SJCRH30 (cell line): ENCODE measurements around the gene CBY3. TPM values are rescaled to one million over a fixed set of nuclear protein-coding genes. Genes with fewer than 3 reads are reported as not detected.
A peak's percentile ranks its signal among the peaks of the same experiment; 100 is the strongest.
"Not testable (repeated sequence)": the region's sequence is repeated elsewhere in the genome, so short reads cannot be mapped to it uniquely, and the experiment has no call there.

ENCODE experiments used
- DNase-seq, 2 experiments: peaks; one replicate each; pipeline ENCODE4 v3.0.0-alpha.2; 2015 to 2020
- H3K27ac ChIP-seq: fragments of 250-450 bp; sonication (Bioruptor Pico); 2 replicates; pipeline ENCODE4 v1.5.1; 2020; ENCODE audit warnings: mild to moderate bottlenecking, moderate library complexity
- H3K27me3 ChIP-seq: fragments of 250-450 bp; sonication (Bioruptor Pico); 2 replicates; pipeline ENCODE4 v1.5.1; 2020; ENCODE audit warnings: mild to moderate bottlenecking, moderate library complexity
- H3K36me3 ChIP-seq: fragments of 250-450 bp; sonication (Bioruptor Pico); 2 replicates; pipeline ENCODE4 v1.5.1; 2020; ENCODE audit warnings: mild to moderate bottlenecking, moderate library complexity
- H3K4me1 ChIP-seq: fragments of 250-450 bp; sonication (Bioruptor Pico); 2 replicates; pipeline ENCODE4 v1.5.1; 2020; ENCODE audit warnings: mild to moderate bottlenecking, moderate library complexity
- H3K4me3 ChIP-seq: fragments of 250-450 bp; sonication (Bioruptor Pico); 2 replicates; pipeline ENCODE4 v1.5.1; 2020; ENCODE audit warnings: mild to moderate bottlenecking, moderate library complexity
- H3K9me3 ChIP-seq: fragments of 250-450 bp; sonication (Bioruptor Pico); replicated peaks from 2 replicates; pipeline ENCODE4 v1.5.1; 2020; ENCODE audit warnings: mild to moderate bottlenecking, moderate library complexity
- total RNA-seq: library from RNA; depleted of rRNA; stranded (reverse); fragments of >200 nt; shearing (Covaris generic); gene quantifications from 2 replicates; pipeline ENCODE4 v1.2.3, GENCODE V29; 2014; rRNA removed

The CBY3 gene
- not detected in 2 replicates for total RNA-seq

- Histone ChIP-seq H3K4me1 (no peaks in the 10 kb centered on the region; the same call in 1 of the 2 replicates), H3K9me3 (no peaks in the 10 kb centered on the region), H3K36me3 (no peaks in the 10 kb centered on the region), H3K4me3 (no peak within 1 kb of the TSS), H3K27me3 (no peaks in the 10 kb centered on the region), H3K27ac (no peak within 1 kb of the TSS)
- DNase-seq, result no peak
Measured at GRCh38 chr5:179680780-179681401, at the start of gene CBY3. CBY3 (minus strand) TSS chr5:179681034; CDS start chr5:179680918, 116 bp downstream.

GRCh38 chr5:179730356-179730755 lies 49.5 kb upstream of the CBY3 start:
- Histone ChIP-seq H3K9me3 (no peaks in the 10 kb centered on the region), H3K4me1 (peaks cover 6% of the 10 kb centered on the region; the same call in 1 of the 2 replicates), H3K4me3 (no peak overlapping the region), H3K27me3 (no peaks in the 10 kb centered on the region), H3K36me3 (peaks cover 56% of the 10 kb centered on the region), H3K27ac (no peak overlapping the region)
- DNase-seq, result no peak

GRCh38 chr5:179729727-179730126 lies 48.9 kb upstream of the CBY3 start:
- DNase-seq, result no peak
- H3K27ac ChIP-seq, result no peak overlapping the region
- no peaks in the 10 kb centered on the region for H3K27me3 ChIP-seq
- H3K36me3 ChIP-seq, result peaks cover 56% of the 10 kb centered on the region
- peaks cover 6% of the 10 kb centered on the region; the same call in 1 of the 2 replicates for H3K4me1 ChIP-seq
- no peaks in the 10 kb centered on the region for H3K9me3 ChIP-seq
- no peak overlapping the region for H3K4me3 ChIP-seq

- Histone ChIP-seq H3K4me1 (peaks cover 5% of the 10 kb centered on the region; the same call in 1 of the 2 replicates), H3K27me3 (no peaks in the 10 kb centered on the region), H3K36me3 (peaks cover 60% of the 10 kb centered on the region), H3K9me3 (no peaks in the 10 kb centered on the region), H3K27ac (no peak overlapping the region), H3K4me3 (no peak overlapping the region)
- DNase-seq, result no peak
Measured at GRCh38 chr5:179729303-179729702, 48.5 kb upstream of the CBY3 start.

- no peak for DNase-seq
- H3K4me1 ChIP-seq, result no peaks in the 10 kb centered on the region
- H3K36me3 ChIP-seq, result peaks cover 80% of the 10 kb centered on the region
- H3K4me3 ChIP-seq, result no peak overlapping the region
- H3K27ac ChIP-seq, result no peak overlapping the region
- H3K9me3 ChIP-seq, result no peaks in the 10 kb centered on the region
- no peaks in the 10 kb centered on the region for H3K27me3 ChIP-seq
Measured at GRCh38 chr5:179727106-179727505, 46.3 kb upstream of the CBY3 start.

- no peaks in the 10 kb centered on the region for H3K4me1 ChIP-seq
- H3K27ac ChIP-seq, result no peak overlapping the region
- no peaks in the 10 kb centered on the region for H3K27me3 ChIP-seq
- H3K36me3 ChIP-seq, result peaks cover 99% of the 10 kb centered on the region
- H3K9me3 ChIP-seq, result no peaks in the 10 kb centered on the region
- no peak for DNase-seq
- H3K4me3 ChIP-seq, result no peak overlapping the region
Measured at GRCh38 chr5:179724163-179724562, 43.3 kb upstream of the CBY3 start.

GRCh38 chr5:179720222-179720621 lies 39.4 kb upstream of the CBY3 start:
- no peak for DNase-seq
- H3K27ac ChIP-seq, result no peak overlapping the region
- peaks cover 97% of the 10 kb centered on the region for H3K36me3 ChIP-seq
- H3K9me3 ChIP-seq, result no peaks in the 10 kb centered on the region
- H3K4me1 ChIP-seq, result no peaks in the 10 kb centered on the region
- no peaks in the 10 kb centered on the region for H3K27me3 ChIP-seq
- H3K4me3 ChIP-seq, result no peak overlapping the region

GRCh38 chr5:179716286-179716685 lies 35.5 kb upstream of the CBY3 start:
- Histone ChIP-seq H3K4me1 (no peaks in the 10 kb centered on the region), H3K9me3 (no peaks in the 10 kb centered on the region), H3K27ac (no peak overlapping the region), H3K36me3 (peaks cover 92% of the 10 kb centered on the region), H3K4me3 (no peak overlapping the region), H3K27me3 (no peaks in the 10 kb centered on the region)
- no peak for DNase-seq

- Histone ChIP-seq H3K9me3 (no peaks in the 10 kb centered on the region), H3K36me3 (peaks cover 30% of the 10 kb centered on the region), H3K27me3 (no peaks in the 10 kb centered on the region), H3K4me3 (peak overlapping the region; percentile 90), H3K27ac (no peak overlapping the region), H3K4me1 (no peaks in the 10 kb centered on the region)
- no peak for DNase-seq
Measured at GRCh38 chr5:179700401-179700918, 19.6 kb upstream of the CBY3 start.

- peak; percentile 20 to 37 for DNase-seq
- Histone ChIP-seq H3K27me3 (no peaks in the 10 kb centered on the region), H3K4me3 (peak overlapping the region; percentile 90), H3K4me1 (no peaks in the 10 kb centered on the region), H3K27ac (peak overlapping the region; percentile 86), H3K9me3 (no peaks in the 10 kb centered on the region), H3K36me3 (peaks cover 24% of the 10 kb centered on the region)
Measured at GRCh38 chr5:179699616-179700237, 18.9 kb upstream of the CBY3 start.

- DNase-seq, result no peak
- H3K27me3 ChIP-seq, result no peaks in the 10 kb centered on the region
Measured at GRCh38 chr5:179698935-179699615, 18.2 kb upstream of the CBY3 start, which contains the start of gene CANX. CANX (plus strand) TSS chr5:179698967; CDS start chr5:179705682, 6,715 bp downstream.

GRCh38 chr5:179697993-179698934 lies 17.4 kb upstream of the CBY3 start:
- Histone ChIP-seq H3K36me3 (peaks cover 12% of the 10 kb centered on the region; the same call in 1 of the 2 replicates), H3K27ac (peak overlapping the region; percentile 88), H3K9me3 (no peaks in the 10 kb centered on the region), H3K27me3 (no peaks in the 10 kb centered on the region), H3K4me3 (peak overlapping the region; percentile 90), H3K4me1 (no peaks in the 10 kb centered on the region)
- peak; percentile 99 for DNase-seq

More at GRCh38 chr5:179698935-179699615, 18.2 kb upstream of the CBY3 start, which contains the start of gene CANX:
- H3K27ac ChIP-seq, result peak within 1 kb of the TSS; percentile 88
- H3K4me1 ChIP-seq, result no peaks in the 10 kb centered on the region
- no peaks in the 10 kb centered on the region for H3K9me3 ChIP-seq
- peaks cover 19% of the 10 kb centered on the region for H3K36me3 ChIP-seq
- peak within 1 kb of the TSS; percentile 90 for H3K4me3 ChIP-seq

- H3K4me1 ChIP-seq, H3K27me3 ChIP-seq, H3K36me3 ChIP-seq, DNase-seq, H3K9me3 ChIP-seq: not testable (repeated sequence)
- Histone ChIP-seq H3K4me3 (peak overlapping the region; percentile 90), H3K27ac (peak overlapping the region; percentile 88)
Measured at GRCh38 chr5:179697543-179697942, 16.7 kb upstream of the CBY3 start.

- H3K27ac ChIP-seq, result no peak overlapping the region
Measured at GRCh38 chr5:179697108-179697507, 16.3 kb upstream of the CBY3 start.

More at GRCh38 chr5:179697108-179697507, 16.3 kb upstream of the CBY3 start:
- H3K4me3 ChIP-seq, result no peak overlapping the region
- DNase-seq, result no peak
- no peaks in the 10 kb centered on the region for H3K4me1 ChIP-seq
- no peaks in the 10 kb centered on the region for H3K9me3 ChIP-seq
- no peaks in the 10 kb centered on the region for H3K27me3 ChIP-seq
- peaks cover 6% of the 10 kb centered on the region; the same call in 1 of the 2 replicates for H3K36me3 ChIP-seq
